Stimulated activated naive CD8-positive, alpha-beta T cell treated with anti-CD3 and anti-CD28 coated beads, Interleukin-15, amount 100 ng/mL, for 72 hours (primary cell): ENCODE results near the gene IQSEC3.

Experiments
- ATAC-seq: fragments of 150-1000 bp; cut with Tn5 transposase; 2 replicates; pipeline ENCODE4 v1.10.0; 2021; ENCODE audit warnings: mild to moderate bottlenecking, moderate library complexity
- DNase-seq, 2 donors: peaks; one replicate each; pipeline ENCODE4 v3.0.0; 2021 to 2022
- H3K27ac Mint-ChIP-seq, 2 donors: one replicate each; pipeline ENCODE4 v1.8.0; 2022; ENCODE audit warnings: mild to moderate bottlenecking in 2 of 2, mixed read lengths in 2 of 2, moderate library complexity in 2 of 2
- H3K27me3 Mint-ChIP-seq: one replicate; pipeline ENCODE4 v1.8.0; 2022; ENCODE audit warnings: mixed read lengths
- H3K4me1 Mint-ChIP-seq: one replicate; pipeline ENCODE4 v1.8.0; 2022; ENCODE audit warnings: mild to moderate bottlenecking, mixed read lengths
- H3K4me3 Mint-ChIP-seq, 2 donors: one replicate each; pipeline ENCODE4 v1.8.0; 2022; ENCODE audit warnings: mild to moderate bottlenecking in 2 of 2, mixed read lengths in 2 of 2, moderate library complexity in 1 of 2
- H3K9me3 Mint-ChIP-seq, 2 donors: one replicate each; pipeline ENCODE4 v1.8.0; 2022; ENCODE audit warnings: mixed read lengths in 2 of 2

Gene IQSEC3

GRCh38 chr12:191541-191940, 125.0 kb downstream of the IQSEC3 start:
- Mint-ChIP-seq H3K9me3 (no peaks in the 10 kb centered on the region), H3K27me3 (peaks cover 52% of the 10 kb centered on the region), H3K4me1 (peaks cover 10% of the 10 kb centered on the region), H3K27ac (no peak overlapping the region), H3K4me3 (no peak overlapping the region)
- ATAC-seq (no peak), DNase-seq (no peak)

DNA sequence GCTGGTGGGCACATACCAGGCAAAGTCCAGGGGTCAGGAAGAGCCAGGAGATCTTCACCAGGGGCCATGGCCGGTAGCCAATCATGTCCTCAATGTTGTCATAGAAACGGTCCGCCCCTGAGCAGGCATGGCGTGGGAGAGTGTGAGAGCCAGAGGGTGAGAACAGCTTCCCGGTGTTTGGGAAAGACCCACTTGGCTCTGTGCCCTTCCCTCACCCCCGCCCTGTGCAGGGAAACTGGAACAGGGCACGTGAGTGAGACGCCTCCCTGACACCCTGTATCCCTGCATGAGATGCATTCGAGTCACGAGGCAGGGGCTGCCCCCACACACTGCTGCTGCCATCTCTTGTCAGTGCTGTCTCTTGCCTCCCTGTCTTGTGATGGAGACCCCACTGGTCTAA, 126.7 kb downstream of the IQSEC3 start:
- Mint-ChIP-seq H3K4me3 (no peak overlapping the region), H3K4me1 (peaks cover 10% of the 10 kb centered on the region), H3K9me3 (peaks cover 0 to 7% of the 10 kb centered on the region in 2 donors), H3K27me3 (peaks cover 54% of the 10 kb centered on the region), H3K27ac (no peak overlapping the region)
- DNase-seq: no peak
- no peak for ATAC-seq

GRCh38 chr12:194276-194675, 127.7 kb downstream of the IQSEC3 start:
- DNase-seq (no peak), ATAC-seq (no peak)
- Mint-ChIP-seq H3K4me1 (peaks cover 2% of the 10 kb centered on the region), H3K4me3 (no peak overlapping the region), H3K27me3 (peaks cover 51% of the 10 kb centered on the region), H3K27ac (no peak overlapping the region), H3K9me3 (peaks cover 0 to 7% of the 10 kb centered on the region in 2 donors)

- no peak for DNase-seq
- H3K4me3 Mint-ChIP-seq: no peak overlapping the region
- no peak for ATAC-seq
- no peak overlapping the region for H3K27ac Mint-ChIP-seq
- no peaks in the 10 kb centered on the region for H3K4me1 Mint-ChIP-seq
- H3K9me3 Mint-ChIP-seq: peaks cover 0 to 7% of the 10 kb centered on the region in 2 donors
- H3K27me3 Mint-ChIP-seq: peaks cover 43% of the 10 kb centered on the region
Observed at GRCh38 chr12:195156-195555, 128.6 kb downstream of the IQSEC3 start.

GRCh38 chr12:195951-196350, 129.4 kb downstream of the IQSEC3 start:
- H3K4me1 Mint-ChIP-seq: no peaks in the 10 kb centered on the region
- ATAC-seq: no peak
- H3K27me3 Mint-ChIP-seq: peaks cover 45% of the 10 kb centered on the region

DNA sequence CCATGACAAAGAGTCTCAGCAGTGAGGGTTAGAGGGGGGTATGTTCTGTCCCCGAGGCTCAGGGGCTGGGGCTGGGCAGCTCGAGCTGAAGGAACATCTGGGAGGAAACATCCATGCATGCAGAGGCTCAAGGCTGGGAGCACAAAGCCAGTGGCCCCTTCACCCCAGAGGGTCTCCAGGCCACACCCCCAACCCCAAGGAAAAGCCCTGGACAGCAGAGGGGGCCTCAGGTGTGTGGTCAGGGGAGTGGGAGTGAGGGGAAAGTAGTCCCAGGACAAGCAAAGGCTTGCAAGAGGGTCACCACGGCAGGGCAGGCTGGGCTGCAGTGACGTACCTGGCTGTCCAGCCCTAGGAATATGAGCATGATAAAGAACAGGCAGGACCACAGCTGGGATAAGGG, 129.9 kb downstream of the IQSEC3 start:
- no peak overlapping the region for H3K27ac Mint-ChIP-seq
- ATAC-seq (no peak), DNase-seq (no peak)
- H3K27me3 Mint-ChIP-seq: peaks cover 45% of the 10 kb centered on the region
- H3K9me3 Mint-ChIP-seq: peaks cover 0 to 7% of the 10 kb centered on the region in 2 donors
- H3K4me3 Mint-ChIP-seq: no peak overlapping the region
- no peaks in the 10 kb centered on the region for H3K4me1 Mint-ChIP-seq

More at GRCh38 chr12:195951-196350, 129.4 kb downstream of the IQSEC3 start:
- DNase-seq: no peak
- H3K4me3 Mint-ChIP-seq: no peak overlapping the region
- peaks cover 0 to 7% of the 10 kb centered on the region in 2 donors for H3K9me3 Mint-ChIP-seq
- no peak overlapping the region for H3K27ac Mint-ChIP-seq

GRCh38 chr12:197347-197746, 130.8 kb downstream of the IQSEC3 start:
- no peak for DNase-seq
- H3K27me3 Mint-ChIP-seq: peaks cover 51% of the 10 kb centered on the region
- H3K9me3 Mint-ChIP-seq: peaks cover 0 to 7% of the 10 kb centered on the region in 2 donors
- no peak overlapping the region for H3K4me3 Mint-ChIP-seq
- ATAC-seq: no peak
- H3K4me1 Mint-ChIP-seq: no peaks in the 10 kb centered on the region
- H3K27ac Mint-ChIP-seq: no peak overlapping the region

- Mint-ChIP-seq H3K27me3 (peaks cover 51% of the 10 kb centered on the region), H3K4me1 (no peaks in the 10 kb centered on the region), H3K27ac (no peak overlapping the region), H3K4me3 (no peak overlapping the region), H3K9me3 (peaks cover 0 to 7% of the 10 kb centered on the region in 2 donors)
- ATAC-seq: no peak
- no peak for DNase-seq
Observed at GRCh38 chr12:197911-198695, 131.5 kb downstream of the IQSEC3 start.

GRCh38 chr12:198705-199104, 132.1 kb downstream of the IQSEC3 start:
- Mint-ChIP-seq H3K4me3 (no peak overlapping the region), H3K4me1 (no peaks in the 10 kb centered on the region), H3K9me3 (peaks cover 0 to 7% of the 10 kb centered on the region in 2 donors), H3K27me3 (peaks cover 48% of the 10 kb centered on the region), H3K27ac (no peak overlapping the region)
- DNase-seq (no peak), ATAC-seq (no peak)

GRCh38 chr12:201361-201760, 134.8 kb downstream of the IQSEC3 start:
- Mint-ChIP-seq H3K27me3 (peaks cover 74% of the 10 kb centered on the region), H3K9me3 (peaks cover 0 to 7% of the 10 kb centered on the region in 2 donors), H3K4me1 (peaks cover 5% of the 10 kb centered on the region), H3K4me3 (no peak overlapping the region), H3K27ac (peak overlapping the region in 1 of 2 donors; percentile 21)
- no peak for ATAC-seq
- no peak for DNase-seq

DNA sequence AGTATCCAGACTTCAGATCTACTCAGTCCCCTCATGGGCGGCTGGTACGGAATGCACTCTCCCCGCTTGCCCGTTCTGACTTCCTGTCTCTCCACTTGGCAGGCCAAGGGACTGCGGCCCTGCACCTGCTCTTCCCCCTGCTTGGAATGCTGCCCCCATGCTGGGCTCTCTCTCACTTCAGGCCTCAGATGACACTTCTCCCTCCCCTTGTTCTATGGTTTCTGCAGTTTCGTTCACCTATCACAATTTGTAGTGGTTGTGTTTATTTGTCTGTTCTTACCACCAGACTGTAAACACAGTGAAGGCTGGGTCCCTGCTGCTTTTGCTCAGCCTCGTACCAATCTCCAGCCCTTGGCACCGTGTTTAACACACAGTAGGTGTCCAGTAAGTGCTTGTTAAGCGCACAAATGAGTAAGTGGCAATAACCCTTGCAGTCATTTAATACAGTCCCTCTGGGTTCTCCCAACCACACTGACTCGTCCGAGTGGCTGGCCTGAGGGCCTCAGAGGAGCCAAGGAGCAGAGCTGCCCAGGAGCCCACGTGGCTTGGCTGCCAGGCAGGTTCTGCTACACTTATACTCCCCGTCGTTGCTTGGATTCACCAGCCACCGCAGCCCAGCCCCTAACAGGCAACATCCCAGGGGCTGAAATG, 135.6 kb downstream of the IQSEC3 start:
- Mint-ChIP-seq H3K4me1 (peaks cover 5% of the 10 kb centered on the region), H3K27me3 (peaks cover 73% of the 10 kb centered on the region), H3K4me3 (peak overlapping the region in 1 of 2 donors; percentile 27), H3K9me3 (peaks cover 0 to 2% of the 10 kb centered on the region in 2 donors), H3K27ac (no peak overlapping the region)
- DNase-seq: no peak
- no peak for ATAC-seq

- peaks cover 70% of the 10 kb centered on the region for H3K27me3 Mint-ChIP-seq
- H3K27ac Mint-ChIP-seq: no peak overlapping the region
- H3K9me3 Mint-ChIP-seq: no peaks in the 10 kb centered on the region
- H3K4me1 Mint-ChIP-seq: peaks cover 5% of the 10 kb centered on the region
- DNase-seq (no peak), ATAC-seq (no peak)
- no peak overlapping the region for H3K4me3 Mint-ChIP-seq
Observed at GRCh38 chr12:203074-203461, 136.5 kb downstream of the IQSEC3 start.

DNA sequence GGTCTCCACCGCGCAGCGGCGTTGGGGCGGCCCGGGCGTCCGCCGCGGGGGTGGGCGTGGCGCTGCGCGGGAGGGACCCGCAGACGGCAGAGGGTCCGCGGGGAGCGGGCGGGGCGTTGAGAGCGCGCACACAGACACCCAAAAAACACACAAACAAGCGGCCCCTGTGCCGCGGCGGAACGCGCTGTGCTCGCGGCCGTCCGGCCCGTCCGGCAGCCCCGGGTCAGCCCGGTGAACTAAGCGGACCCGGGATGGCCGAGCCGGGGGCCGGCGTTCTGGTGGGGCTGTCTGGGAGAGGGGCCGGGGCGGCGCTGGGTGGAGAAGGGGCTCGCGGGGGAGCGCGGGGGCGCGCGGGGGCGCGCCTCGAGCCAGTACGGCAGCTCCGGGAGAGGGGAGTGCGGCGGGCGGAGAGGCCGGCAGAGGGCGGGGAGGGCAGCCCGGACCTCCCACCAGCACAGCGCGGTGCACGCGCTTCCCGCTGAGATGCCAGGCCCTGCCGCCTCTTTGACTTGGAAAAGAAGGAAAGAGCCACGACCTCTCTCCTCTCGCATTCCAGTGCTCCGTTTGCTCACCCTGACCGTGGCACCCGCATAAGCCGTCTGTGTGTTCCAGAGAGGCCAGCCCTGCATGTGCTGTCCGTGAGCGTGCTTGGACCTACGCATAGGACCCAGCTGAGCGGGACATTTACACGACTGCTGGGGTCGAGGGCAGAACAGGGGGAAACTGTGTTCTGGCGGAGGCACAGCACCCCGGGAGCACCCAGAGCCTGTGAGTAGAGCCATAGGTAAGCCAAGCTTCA, 137.1 kb downstream of the IQSEC3 start:
- peak; percentile 66 for ATAC-seq

GRCh38 chr12:204261-204678, 137.7 kb downstream of the IQSEC3 start:
- ATAC-seq (no peak), DNase-seq (no peak)
- no peak overlapping the region for H3K4me3 Mint-ChIP-seq
- H3K27me3 Mint-ChIP-seq: peaks cover 75% of the 10 kb centered on the region
- H3K27ac Mint-ChIP-seq: no peak overlapping the region
- H3K4me1 Mint-ChIP-seq: peaks cover 5% of the 10 kb centered on the region
- no peaks in the 10 kb centered on the region for H3K9me3 Mint-ChIP-seq

More for the DNA sequence above, 137.1 kb downstream of the IQSEC3 start:
- no peaks in the 10 kb centered on the region for H3K9me3 Mint-ChIP-seq
- DNase-seq: no peak
- no peak overlapping the region for H3K27ac Mint-ChIP-seq
- peaks cover 69% of the 10 kb centered on the region for H3K27me3 Mint-ChIP-seq
- H3K4me1 Mint-ChIP-seq: peaks cover 5% of the 10 kb centered on the region
- H3K4me3 Mint-ChIP-seq: peak overlapping the region in 1 of 2 donors; percentile 36

GRCh38 chr12:205026-205425, 138.5 kb downstream of the IQSEC3 start:
- Mint-ChIP-seq H3K4me3 (no peak overlapping the region), H3K27ac (no peak overlapping the region), H3K9me3 (no peaks in the 10 kb centered on the region), H3K27me3 (peaks cover 82% of the 10 kb centered on the region), H3K4me1 (peaks cover 5% of the 10 kb centered on the region)
- no peak for DNase-seq
- no peak for ATAC-seq
